D341Med (cell line): ENCODE measurements around the gene IER3IP1.
"Not testable (repeated sequence)": the region's sequence is repeated elsewhere in the genome, so short reads cannot be mapped to it uniquely, and the experiment has no call there.

Source experiments
- DNase-seq: peaks from one replicate; pipeline ENCODE4 v3.0.0; 2012; ENCODE audit warnings: low spot score

Gene IER3IP1

DNA sequence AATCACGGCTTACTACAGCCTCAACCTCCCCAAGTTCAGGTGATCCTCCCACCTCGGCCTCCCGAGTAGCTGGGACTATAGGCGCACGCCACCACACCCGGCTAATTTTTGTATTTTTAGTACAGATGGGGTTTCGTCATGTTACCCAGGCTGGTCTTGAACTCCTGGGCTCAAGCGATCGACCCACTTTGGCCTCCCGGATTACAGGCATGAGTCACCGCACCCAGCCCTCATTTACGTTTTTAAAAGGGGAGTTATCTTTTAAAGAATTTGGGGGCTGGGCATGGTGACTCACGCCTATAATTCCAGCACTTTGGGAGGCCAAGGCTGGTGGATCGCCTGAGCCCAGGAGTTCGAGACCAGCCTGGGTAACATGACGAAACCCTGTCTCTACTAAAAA, 17.8 kb downstream of the IER3IP1 start:
- not testable (repeated sequence) for DNase-seq

DNA sequence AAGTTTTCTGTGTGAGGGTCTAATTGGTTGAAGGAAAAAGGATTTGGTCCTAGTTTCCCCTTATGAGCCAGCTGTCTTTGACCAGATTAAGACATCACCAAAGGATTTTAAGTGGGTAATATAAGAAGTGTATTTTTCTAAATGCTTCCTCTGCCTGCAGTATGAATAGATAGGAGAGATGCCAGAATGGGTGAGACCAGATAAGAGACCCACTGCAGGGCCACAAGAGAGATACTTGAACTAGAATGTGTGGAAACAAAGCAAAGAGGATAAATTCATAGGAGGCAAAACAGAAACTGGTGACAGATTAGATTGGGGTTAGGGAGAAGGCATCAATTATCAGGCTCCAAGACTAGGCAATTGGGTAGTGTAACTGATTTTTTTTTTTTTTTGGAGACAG, 24.7 kb downstream of the IER3IP1 start:
- DNase-seq, result no peak

DNA sequence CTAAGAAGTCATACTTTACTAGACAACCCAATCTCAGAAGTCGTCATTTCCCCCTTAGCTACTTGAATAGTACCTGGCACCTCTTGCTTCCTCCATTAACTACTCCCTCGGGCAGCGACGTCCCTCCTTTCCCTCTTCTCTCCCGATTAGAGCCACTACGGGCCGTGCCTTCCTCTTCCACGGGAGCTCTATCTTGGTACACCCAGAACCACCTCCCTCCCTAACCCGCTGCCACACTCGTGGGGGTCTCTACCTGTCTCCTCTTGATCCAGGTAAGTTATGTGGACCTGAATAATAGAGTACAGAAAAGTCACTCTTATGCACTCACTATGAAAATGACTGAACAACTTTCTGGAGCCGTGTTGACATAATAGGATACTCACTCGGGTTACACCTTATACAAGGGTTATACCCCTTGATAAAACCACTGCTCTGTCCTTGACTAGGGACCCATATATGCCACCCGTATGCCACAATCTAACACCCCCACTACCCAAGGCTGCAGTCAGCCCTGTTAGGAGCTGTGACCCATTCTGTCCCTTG, 25.3 kb downstream of the IER3IP1 start:
- DNase-seq, result peak; percentile 60

DNA sequence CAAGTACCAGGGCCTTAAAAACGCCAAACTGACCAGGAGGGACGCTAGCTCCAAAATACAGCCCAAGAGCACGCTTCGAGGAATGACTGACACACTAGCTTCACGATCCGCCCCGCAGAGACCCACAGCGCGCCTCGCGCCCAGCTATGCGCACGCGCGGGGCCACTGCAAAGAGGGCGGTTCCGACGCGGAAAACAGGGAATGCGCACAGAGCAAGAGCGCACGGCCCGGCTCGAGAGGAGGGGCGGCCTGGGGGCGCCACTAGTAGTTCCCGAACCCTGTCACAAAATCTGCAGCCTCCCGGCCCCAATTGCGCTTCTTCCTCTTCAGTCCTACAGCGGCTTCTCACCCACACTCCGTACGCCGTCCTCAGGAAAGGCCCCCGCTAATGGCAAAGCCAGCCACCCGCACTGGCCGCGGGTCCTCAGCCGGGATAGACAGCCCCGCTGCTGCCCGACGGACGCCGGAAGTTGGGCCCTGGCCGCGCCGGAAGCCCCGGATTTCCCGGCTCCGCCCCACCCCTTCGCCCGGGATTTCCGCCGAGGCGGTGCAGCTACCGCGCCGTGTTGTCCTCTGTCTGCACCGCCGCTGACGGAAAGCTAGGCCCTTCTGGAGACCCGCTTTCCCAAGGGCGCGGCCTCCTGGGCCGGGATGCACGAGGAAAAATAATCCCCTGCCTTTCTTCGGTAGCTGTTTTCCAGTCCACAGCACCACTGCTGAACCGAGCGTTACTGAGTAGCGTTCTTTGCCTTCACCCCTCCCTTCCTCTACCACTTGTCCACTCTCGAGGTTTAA, 25.9 kb downstream of the IER3IP1 start, which contains the start of gene HDHD2:
Gene HDHD2 (minus strand): TSS at position 472 of the 795 bp plus-strand sequence. CDS start 14,061 bp downstream, outside the sequence.
- peak; percentile 98 for DNase-seq

DNA sequence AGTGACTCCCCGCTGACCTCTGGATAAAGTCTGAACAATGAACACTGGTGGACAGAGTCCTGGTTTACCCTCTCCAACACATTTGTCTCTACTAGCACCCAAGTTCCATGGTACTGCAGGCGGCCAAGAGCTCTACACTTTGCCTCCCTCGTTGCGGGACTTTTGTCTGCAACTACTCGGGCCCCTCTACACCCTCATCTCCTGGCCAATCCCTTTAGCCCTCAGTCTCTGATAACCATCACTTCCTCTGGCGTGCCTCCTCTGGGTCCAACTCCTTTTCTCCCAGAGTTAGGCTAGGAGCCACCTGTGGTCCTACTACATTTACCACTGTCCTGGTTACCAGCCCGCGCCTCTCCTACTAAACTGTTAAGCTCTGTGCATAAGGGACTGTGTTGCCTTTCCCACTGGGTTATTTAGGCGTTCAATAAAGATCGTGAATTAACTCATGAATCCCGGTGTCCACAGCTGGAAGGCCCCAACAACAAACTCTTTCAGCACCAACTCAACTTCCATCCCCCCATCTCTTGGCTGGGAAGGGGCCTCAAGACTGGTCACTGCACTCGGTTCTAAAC, 26.6 kb downstream of the IER3IP1 start:
- peak; percentile 42 for DNase-seq

DNA sequence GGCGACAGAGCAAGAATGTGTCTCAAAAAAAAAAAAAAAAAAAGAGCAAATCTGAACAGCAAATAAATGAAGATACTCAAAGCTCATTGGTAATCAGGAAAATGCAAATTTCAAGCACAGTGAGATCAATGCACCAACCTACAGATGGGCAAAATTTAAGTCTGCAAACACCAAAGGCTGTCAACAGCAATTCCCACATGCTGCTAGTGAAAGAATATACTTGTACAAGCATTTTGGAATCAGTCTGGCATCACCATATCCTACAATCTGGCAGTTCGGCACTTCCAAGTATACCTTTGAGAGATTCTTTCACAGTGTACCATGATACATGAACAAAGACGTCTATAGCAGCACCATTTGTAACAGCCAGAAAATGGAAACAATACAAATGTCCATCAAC, 30.0 kb downstream of the IER3IP1 start:
- no peak for DNase-seq

DNA sequence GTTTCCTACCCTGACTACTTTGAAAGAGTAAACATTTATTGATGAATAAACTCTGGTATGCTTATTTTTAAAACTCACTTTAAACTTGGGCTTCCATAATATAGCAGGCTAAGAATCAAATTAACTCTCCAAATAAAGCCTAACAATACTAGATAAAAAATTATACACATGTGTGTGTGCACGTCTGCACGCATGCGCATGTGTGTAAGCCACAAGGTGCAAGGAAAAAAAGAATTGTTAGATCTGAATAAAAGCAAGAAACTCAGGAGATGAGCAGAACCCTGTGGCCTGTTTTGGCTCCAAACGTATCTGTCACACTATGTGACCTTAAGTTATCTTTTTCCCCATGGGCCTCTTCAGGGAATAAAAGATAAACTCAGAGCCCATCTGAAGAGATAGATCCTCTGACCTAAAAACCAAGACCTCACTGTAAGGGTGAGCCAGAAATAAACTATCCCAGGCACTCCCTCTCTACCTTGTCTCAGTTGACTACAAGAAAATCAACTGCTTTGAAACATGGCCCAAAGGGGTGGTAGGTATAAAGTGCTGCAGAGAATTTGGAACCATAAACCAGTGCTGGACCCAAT, 32.2 kb downstream of the IER3IP1 start:
- DNase-seq, result no peak

DNA sequence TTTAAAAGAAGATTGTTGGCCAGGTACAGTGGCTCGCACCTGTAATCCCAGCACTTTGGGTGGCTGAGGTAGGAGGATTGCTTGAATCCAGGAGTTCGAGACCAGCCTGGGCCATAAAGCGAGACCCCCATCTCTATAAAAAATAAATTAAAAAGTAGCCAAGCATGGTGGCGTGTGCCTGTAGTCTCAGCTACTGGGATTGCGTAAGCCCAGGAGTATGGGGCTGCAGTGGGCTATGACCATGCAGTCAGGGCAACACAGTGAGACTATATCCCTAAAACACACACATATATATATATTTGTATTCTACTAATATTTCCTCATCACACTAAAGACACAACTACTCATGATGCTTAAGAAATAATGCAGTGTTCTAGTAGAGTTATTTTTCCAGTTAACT, 33.0 kb downstream of the IER3IP1 start:
- no peak for DNase-seq

DNA sequence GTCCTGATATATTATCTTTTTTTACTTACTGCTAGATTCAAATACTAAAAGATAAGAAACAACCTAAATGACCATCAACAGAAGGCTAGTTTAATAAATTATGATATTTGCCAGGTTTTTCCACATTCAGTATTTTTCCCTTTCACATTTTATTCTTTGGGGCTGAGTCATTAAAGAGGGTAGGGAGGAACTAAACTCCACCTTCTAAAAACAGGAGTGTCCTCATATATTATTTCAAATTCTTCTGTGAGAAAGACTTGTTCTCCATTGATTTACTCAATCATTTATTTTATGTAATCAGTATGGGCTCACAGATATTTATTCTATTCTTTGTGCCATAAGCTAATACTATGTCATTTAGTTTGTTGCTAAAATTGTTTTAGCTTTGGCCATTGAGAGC, 34.9 kb downstream of the IER3IP1 start:
- no peak for DNase-seq

DNA sequence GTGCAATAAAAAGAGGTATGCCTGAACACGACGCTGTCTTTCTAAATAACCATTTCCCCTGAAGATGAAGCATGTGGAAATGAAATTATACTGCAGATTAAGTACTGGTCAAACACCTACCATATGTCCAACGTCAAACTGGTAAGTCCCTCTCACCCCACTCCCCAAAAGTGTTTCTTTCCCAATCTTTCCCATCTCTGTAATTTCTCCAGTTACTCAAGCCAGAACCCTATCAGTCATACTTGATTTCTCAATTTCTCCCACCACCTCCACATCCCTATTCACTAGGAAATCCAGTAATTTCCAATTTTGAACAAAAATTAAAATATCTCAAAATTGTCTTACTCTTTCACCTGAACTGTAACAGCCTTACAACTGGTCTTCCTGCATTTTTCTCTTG, 55.0 kb downstream of the IER3IP1 start:
- DNase-seq, result no peak

DNA sequence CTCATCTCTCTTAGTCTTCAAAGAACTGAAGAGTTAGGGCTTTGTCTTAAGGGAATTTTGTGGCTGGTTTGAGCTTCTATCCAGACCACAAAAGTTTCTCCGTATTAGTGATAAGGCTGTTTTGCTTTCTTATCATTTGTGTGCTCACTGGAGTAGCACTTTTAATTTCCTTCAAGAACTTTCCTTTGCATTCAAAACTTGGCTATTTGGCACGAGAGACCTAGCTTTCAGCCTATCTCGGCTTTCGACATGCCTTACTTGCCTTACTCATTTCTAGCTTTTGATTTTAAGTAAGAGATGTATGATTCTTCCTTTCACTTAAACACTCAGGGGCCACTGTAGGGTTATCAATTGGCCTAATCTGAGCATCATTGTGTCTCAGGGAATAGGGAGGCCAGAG, 55.7 kb downstream of the IER3IP1 start:
- no peak for DNase-seq

DNA sequence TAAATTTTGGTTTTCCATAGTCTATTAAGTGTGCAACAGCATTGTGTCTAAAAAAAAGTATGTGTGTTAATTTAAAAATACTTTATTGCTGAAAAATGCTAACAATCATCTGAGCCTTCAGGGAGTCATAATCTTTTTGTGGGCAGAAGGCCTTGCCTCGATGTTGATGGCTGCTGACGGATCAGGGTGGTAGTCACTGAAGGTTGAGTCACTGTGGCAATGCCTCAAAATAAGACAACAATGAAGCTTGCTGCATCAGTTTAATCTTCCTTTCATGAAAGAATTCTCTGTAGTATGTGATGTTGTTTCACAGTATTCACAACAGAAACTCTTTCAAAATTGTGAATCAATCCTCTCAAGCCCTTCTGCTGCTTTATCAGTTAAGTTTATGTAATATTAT, 57.2 kb downstream of the IER3IP1 start:
- DNase-seq, result no peak

DNA sequence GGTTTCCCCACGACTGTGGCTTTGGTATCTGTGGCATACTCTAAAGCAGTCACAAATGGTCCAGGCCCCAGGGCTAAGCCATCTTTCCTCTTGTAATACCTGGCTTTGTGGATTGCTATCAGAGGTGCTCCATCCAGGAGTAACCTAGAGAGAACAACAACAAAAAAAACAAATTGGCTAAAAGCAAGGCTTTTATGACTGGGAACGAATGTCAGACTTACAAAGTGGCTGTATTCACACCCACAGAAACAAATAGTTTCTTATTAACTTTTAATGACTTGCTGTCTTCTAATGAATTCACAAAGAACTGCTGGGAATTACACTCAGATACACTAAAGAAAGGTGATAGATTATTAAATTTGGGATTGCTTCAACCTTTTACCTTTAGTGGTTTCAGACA, 61.0 kb downstream of the IER3IP1 start:
- no peak for DNase-seq

DNA sequence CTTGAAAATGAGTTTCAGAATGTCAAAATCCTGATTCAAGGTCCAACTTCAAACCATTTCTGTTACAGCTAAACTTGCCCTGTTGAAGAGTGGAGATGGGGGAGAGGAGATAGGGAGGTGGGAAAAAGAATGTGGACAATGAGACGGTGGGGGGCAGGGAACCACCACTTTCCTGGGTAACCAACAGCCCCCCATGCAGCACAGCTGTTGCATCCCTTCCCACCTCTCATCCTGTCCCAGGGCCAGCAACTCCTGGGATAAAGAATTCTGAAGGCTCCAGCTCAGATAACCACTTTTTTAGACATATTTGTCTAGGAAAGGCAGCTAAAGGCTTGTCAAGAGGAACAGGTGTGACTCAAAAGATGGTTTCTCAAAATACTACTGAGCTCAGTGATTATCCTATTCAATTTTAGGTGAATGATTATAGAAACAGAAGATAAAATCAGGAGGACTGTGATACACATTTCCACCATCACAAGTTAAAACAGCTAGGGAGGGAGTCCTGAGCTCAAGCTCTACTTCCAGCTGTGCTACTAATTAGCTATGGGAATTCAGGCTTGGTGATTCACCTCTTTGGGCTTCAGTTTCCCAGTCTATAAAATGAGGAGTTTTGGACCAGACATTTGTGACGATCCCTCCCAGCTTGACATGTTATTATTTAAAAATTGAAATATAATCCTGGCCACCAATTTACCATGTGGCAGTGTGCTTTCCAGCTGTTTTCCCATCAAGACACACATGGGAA, 62.2 kb downstream of the IER3IP1 start:
- DNase-seq, result no peak

DNA sequence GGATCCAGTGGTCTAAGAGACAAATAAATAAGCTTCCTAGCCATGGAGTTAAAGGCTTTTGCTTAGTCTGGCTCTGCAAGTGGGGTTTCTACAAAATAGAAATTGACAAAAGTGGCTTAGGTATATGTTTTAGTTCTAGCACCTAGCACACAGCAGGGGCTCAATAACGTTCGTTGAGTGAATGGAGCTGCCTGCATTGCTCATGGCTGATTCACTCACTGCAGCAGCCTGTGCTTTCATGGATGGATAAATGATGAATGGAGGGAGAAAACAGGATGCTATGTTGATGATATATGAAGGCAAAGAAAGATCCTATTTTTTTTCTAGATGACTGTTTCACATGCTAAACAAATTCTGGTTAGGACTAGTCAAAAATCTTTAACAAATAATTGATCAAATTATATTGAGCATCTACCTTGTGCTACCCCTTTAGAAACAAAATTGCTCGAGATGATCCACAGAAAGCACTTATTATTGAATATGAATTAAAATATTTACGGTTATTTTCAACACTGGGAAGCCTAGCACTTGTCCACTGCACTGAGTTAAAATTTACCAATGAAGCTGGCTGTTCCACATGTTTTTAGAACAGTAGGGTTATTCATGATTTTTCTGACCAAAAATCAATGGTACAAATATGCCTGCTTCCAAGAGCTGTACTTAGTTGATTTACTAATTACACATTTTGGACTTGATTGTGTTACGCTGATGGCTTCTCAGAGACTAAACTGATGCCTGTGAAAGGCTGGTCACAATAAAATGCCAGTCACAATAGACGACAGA, 65.5 kb downstream of the IER3IP1 start:
- DNase-seq, result no peak

DNA sequence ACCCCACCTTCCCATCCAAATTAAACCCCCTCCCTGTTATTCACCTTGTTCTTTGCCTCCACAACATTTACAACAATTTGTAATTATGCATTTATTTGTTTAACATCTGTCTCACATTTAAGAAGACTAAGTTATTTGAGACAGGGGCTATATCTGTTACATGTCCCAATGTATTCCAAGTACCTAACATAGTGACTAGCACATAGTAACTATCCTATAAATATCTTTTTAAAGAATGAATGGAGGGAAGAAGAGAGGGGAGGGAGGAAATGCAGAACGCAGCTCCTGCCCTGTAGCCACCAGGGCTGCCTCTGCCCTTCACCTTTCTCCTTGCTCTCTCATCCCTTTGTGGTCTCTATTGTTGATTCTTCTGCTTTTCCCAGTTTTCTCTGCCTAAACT, 66.4 kb downstream of the IER3IP1 start:
- DNase-seq, result no peak

DNA sequence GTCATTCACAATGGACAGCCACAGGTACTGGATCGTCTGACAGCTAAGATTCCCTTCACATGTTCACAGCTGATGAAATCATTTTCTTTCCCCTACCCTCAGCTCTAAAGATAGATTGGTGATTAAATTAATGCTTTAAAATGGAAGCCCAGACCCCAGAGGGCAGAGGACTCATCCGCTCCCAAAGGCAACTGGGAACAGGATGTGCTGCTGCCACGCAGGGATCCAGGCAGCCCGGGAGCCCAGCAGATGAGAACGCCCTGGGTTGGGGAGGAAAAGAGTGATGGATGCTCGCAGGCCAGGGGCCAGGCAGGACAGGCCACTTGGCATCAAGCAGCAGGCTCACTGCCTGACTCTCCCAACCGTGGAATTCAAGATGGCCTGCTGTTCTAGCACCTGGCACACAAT, 67.2 kb downstream of the IER3IP1 start:
- peak; percentile 41 for DNase-seq

DNA sequence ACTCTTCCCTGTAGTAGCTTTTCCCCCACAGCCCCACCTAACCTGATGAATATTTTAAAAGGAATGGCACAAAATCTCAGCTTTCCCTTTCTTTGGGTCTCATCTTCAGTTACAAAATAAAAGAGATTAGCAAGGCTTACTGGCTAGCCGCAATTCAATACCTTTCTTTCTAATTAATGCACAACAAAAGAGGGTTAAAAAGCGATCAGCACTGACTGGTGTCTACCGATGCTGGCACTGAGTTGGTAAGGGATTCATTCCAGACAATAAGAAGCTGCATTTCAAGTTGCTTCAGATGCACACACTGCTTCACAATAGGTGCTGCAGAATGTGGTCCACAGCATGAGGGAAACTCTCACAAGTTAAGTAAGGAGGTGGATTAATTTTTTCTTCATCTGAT, 67.8 kb downstream of the IER3IP1 start:
- peak; percentile 56 for DNase-seq
